H9 (cell line): ENCODE data around the gene CSNK2B. TPM values are rescaled to one million over a fixed set of nuclear protein-coding genes. Genes with fewer than 3 reads are reported as not detected.

Source experiments
- DNase-seq: peaks from one replicate; pipeline ENCODE4 v3.0.0-alpha.2; 2017
- H2AFZ ChIP-seq: one replicate; pipeline ENCODE4 v1.6.1; 2013; ENCODE audit warnings: mild to moderate bottlenecking, low read length, control low read depth, moderate library complexity
- H2AK5ac ChIP-seq: 2 replicates; pipeline ENCODE4 v1.6.1; 2013; ENCODE audit warnings: low read length, control low read depth, mixed read lengths; ENCODE audit not compliant: insufficient read length
- H2BK120ac ChIP-seq: one replicate; pipeline ENCODE4 v1.6.1; 2013; ENCODE audit warnings: low read depth, mild to moderate bottlenecking, low read length, control low read depth, inconsistent platforms; ENCODE audit not compliant: poor library complexity, severe bottlenecking
- H2BK12ac ChIP-seq: 2 replicates; pipeline ENCODE4 v1.6.1; 2013; ENCODE audit warnings: low read length, control low read depth, mixed read lengths, low read depth; ENCODE audit not compliant: insufficient read length
- H2BK15ac ChIP-seq: 2 replicates; pipeline ENCODE4 v1.6.1; 2013; ENCODE audit warnings: low read depth, low read length, control low read depth
- H2BK20ac ChIP-seq: one replicate; pipeline ENCODE4 v1.6.1; 2013; ENCODE audit warnings: low read depth, mild to moderate bottlenecking, low read length, control low read depth, inconsistent platforms; ENCODE audit not compliant: poor library complexity, severe bottlenecking
- H2BK5ac ChIP-seq: 2 replicates; pipeline ENCODE4 v1.6.1; 2013; ENCODE audit warnings: low read length, control low read depth, mixed read lengths; ENCODE audit not compliant: insufficient read length
- H3K14ac ChIP-seq: 2 replicates; pipeline ENCODE4 v1.6.1; 2013; ENCODE audit warnings: low read length, control low read depth; ENCODE audit not compliant: insufficient read depth
- H3K18ac ChIP-seq: 2 replicates; pipeline ENCODE4 v1.6.1; 2013; ENCODE audit warnings: low read depth, mild to moderate bottlenecking, mixed read lengths, low read length, control low read depth; ENCODE audit not compliant: insufficient read length
- H3K23ac ChIP-seq: 2 replicates; pipeline ENCODE4 v1.6.1; 2013; ENCODE audit warnings: low read length, control low read depth, mixed read lengths, low read depth; ENCODE audit not compliant: insufficient read length
- H3K23me2 ChIP-seq: 2 replicates; pipeline ENCODE4 v1.6.1; 2013; ENCODE audit warnings: low read depth, mild to moderate bottlenecking, mixed read lengths, low read length, control low read depth; ENCODE audit not compliant: insufficient read length, poor library complexity, severe bottlenecking
- H3K27ac ChIP-seq: 2 replicates; pipeline ENCODE4 v1.5.1; 2013; ENCODE audit warnings: low read length, control low read depth, mixed read lengths, low read depth; ENCODE audit not compliant: insufficient read length
- H3K27me3 ChIP-seq: 2 replicates; pipeline ENCODE4 v1.6.1; 2013; ENCODE audit warnings: low read length, control low read depth, inconsistent platforms; ENCODE audit not compliant: insufficient read depth
- H3K4ac ChIP-seq: 2 replicates; pipeline ENCODE4 v1.6.1; 2013; ENCODE audit warnings: low read depth, mild to moderate bottlenecking, control low read depth, inconsistent platforms, low read length, moderate library complexity
- H3K4me1 ChIP-seq: 2 replicates; pipeline ENCODE4 v1.6.1; 2013; ENCODE audit warnings: low read length, control low read depth, inconsistent platforms; ENCODE audit not compliant: insufficient read depth
- H3K4me2 ChIP-seq: 2 replicates; pipeline ENCODE4 v1.6.1; 2013; ENCODE audit warnings: low read length, control low read depth, mixed read lengths; ENCODE audit not compliant: insufficient read length, insufficient read depth
- H3K56ac ChIP-seq: 2 replicates; pipeline ENCODE4 v1.6.1; 2013; ENCODE audit warnings: low read depth, mild to moderate bottlenecking, mixed read lengths, low read length, control low read depth; ENCODE audit not compliant: insufficient read length
- H3K79me1 ChIP-seq: 2 replicates; pipeline ENCODE4 v1.6.1; 2013; ENCODE audit warnings: low read depth, mild to moderate bottlenecking, moderate library complexity, low read length, control low read depth, inconsistent platforms; ENCODE audit not compliant: insufficient read depth, poor library complexity, severe bottlenecking
- H3K79me2 ChIP-seq: 2 replicates; pipeline ENCODE4 v1.6.1; 2013; ENCODE audit warnings: low read length, control low read depth, inconsistent platforms; ENCODE audit not compliant: insufficient read depth
- H3K9ac ChIP-seq: 2 replicates; pipeline ENCODE4 v1.6.1; 2013; ENCODE audit warnings: low read length, control low read depth, mixed read lengths; ENCODE audit not compliant: insufficient read length; ENCODE audit errors: extremely low read depth
- H3K9me3 ChIP-seq: one replicate; pipeline ENCODE4 v1.6.1; 2013; ENCODE audit warnings: low read depth, low read length, inconsistent platforms; ENCODE audit not compliant: control insufficient read depth
- H3T11ph ChIP-seq: one replicate; pipeline ENCODE4 v1.6.1; 2013; ENCODE audit warnings: mild to moderate bottlenecking, low read length, control low read depth, inconsistent platforms
- H4K20me1 ChIP-seq: one replicate; pipeline ENCODE4 v1.6.1; 2013; ENCODE audit not compliant: control insufficient read depth, insufficient read length, insufficient read depth
- H4K5ac ChIP-seq: 2 replicates; pipeline ENCODE4 v1.6.1; 2013; ENCODE audit warnings: low read depth, mild to moderate bottlenecking, mixed read lengths, low read length, control low read depth; ENCODE audit not compliant: insufficient read length
- H4K8ac ChIP-seq: replicated peaks from 2 replicates; pipeline ENCODE4 v1.6.1; 2013; ENCODE audit warnings: low read length, control low read depth, mixed read lengths, low read depth; ENCODE audit not compliant: insufficient read length
- H4K91ac ChIP-seq: 2 replicates; pipeline ENCODE4 v1.6.1; 2013; ENCODE audit warnings: low read depth, mild to moderate bottlenecking, moderate library complexity, mixed read lengths, low read length, control low read depth; ENCODE audit not compliant: insufficient read length
- H3K27ac Mint-ChIP-seq, 3 experiments: 2 replicates in 2 of 3; 3 replicates in 1 of 3; pipeline ENCODE4 v1.8.0; 2020 to 2021; ENCODE audit warnings: mixed read lengths in 3 of 3, mild to moderate bottlenecking in 1 of 3, moderate library complexity in 1 of 3
- H3K27me3 Mint-ChIP-seq: 2 replicates; pipeline ENCODE4 v1.8.0; 2021; ENCODE audit warnings: low read depth, mild to moderate bottlenecking, moderate library complexity, mixed read lengths
- H3K36me3 Mint-ChIP-seq, 3 experiments: 2 replicates in 2 of 3; 3 replicates in 1 of 3; pipeline ENCODE4 v1.8.0; 2020 to 2021; ENCODE audit warnings: low read depth in 3 of 3, mixed read lengths in 3 of 3; ENCODE audit not compliant: insufficient read depth in 1 of 3
- H3K4me1 Mint-ChIP-seq, 2 experiments: 2 replicates each; pipeline ENCODE4 v1.8.0; 2020; ENCODE audit warnings: mixed read lengths in 2 of 2
- H3K4me3 Mint-ChIP-seq, 2 experiments: 2 replicates in 1 of 2; 3 replicates in 1 of 2; pipeline ENCODE4 v1.8.0; 2020 to 2021; ENCODE audit warnings: mild to moderate bottlenecking in 2 of 2, mixed read lengths in 2 of 2, moderate library complexity in 1 of 2
- H3K9me3 Mint-ChIP-seq, 2 experiments: 2 replicates in 1 of 2; 3 replicates in 1 of 2; pipeline ENCODE4 v1.8.0; 2020; ENCODE audit warnings: mild to moderate bottlenecking in 2 of 2, mixed read lengths in 2 of 2, moderate library complexity in 1 of 2
- CTCF ChIP-seq: fragments of 200-600 bp; sonication (generic); conservative IDR thresholded peaks from 3 replicates; pipeline ENCODE4 v1.8.0; 2021; ENCODE audit warnings: antibody characterized with exemption, mild to moderate bottlenecking
- WGBS: extraction: QIAGEN DNeasy Blood & Tissue Kit; methylation state at CpG from one replicate; pipeline ENCODE4 v1.1.7; 2013; ENCODE audit warnings: missing lambda C conversion rate, low lambda C conversion rate, mixed read lengths; ENCODE audit not compliant: insufficient read length; ENCODE audit errors: extremely low coverage; 5-methylcytosine and 5-hydroxymethylcytosine counted together
- total RNA-seq: library from RNA; stranded (reverse); gene quantifications from 2 replicates; pipeline ENCODE4 v1.2.1, GENCODE V29; 2021

Gene CSNK2B
- total RNA-seq, 1 experiment from 2014 or later = 187 TPM

DNA sequence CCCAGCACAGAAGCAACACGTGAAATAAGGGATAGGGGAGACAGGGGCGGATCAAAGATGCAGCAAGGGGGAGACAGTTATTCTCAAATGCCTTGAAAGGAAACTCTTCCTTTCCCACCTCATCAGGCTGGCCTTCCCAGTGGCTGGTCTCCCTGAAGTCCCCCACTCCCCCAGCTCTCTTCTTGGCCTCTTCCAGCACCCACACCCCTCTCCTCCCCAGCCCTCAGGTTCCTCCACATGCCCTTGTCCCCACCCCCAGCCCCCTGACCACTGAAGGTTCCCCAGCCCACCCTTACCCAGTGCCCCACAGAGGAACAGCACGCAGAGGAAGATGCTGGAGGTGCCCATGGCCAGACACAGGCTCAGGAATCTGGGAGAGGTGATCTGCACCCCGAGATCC is 47.6 kb downstream of the CSNK2B start:
- no peak overlapping the region for H3K27ac ChIP-seq
- no peak overlapping the region for H3K56ac ChIP-seq
- no peak overlapping the region for H4K91ac ChIP-seq
- Mint-ChIP-seq H3K4me1 (peaks cover 44 to 55% of the 10 kb centered on the region in 2 experiments), H3K9me3 (no peaks in the 10 kb centered on the region), H3K36me3 (no peaks in the 10 kb centered on the region), H3K27me3 (peaks cover 8% of the 10 kb centered on the region), H3K27ac (peak overlapping the region in 1 of 3 experiments; percentile 31; a peak in 1 of 7 replicates), H3K4me3 (no peak overlapping the region; a peak in 1 of 5 replicates)
- WGBS = no CpG with 5 or more reads among the region's 4 CpGs
- no peaks in the 10 kb centered on the region for H4K20me1 ChIP-seq
- no peak overlapping the region for H3K18ac ChIP-seq
- no peak overlapping the region for H2AK5ac ChIP-seq
- H2BK120ac ChIP-seq = no peak overlapping the region
- H3K79me1 ChIP-seq = no peaks in the 10 kb centered on the region
- no peak for DNase-seq
- H3K14ac ChIP-seq = 0 out of 2 replicates have a peak overlapping the region, but pooled peaks have one; percentile 64
- no peak overlapping the region for H2BK15ac ChIP-seq
- no peak overlapping the region for H2BK5ac ChIP-seq
- H3T11ph ChIP-seq = no peak overlapping the region
- no peak overlapping the region for H2AFZ ChIP-seq
- no peak overlapping the region for H3K23ac ChIP-seq
- peaks cover 5% of the 10 kb centered on the region; the same call in 1 of the 2 replicates for H3K4me1 ChIP-seq
- no peaks in the 10 kb centered on the region for H3K9me3 ChIP-seq
- H4K8ac ChIP-seq = no peak overlapping the region
- no peak overlapping the region for H4K5ac ChIP-seq
- H3K4ac ChIP-seq = no peak overlapping the region
- no peak for TF ChIP-seq CTCF
- H2BK12ac ChIP-seq = peak overlapping the region; percentile 15
- no peak overlapping the region for H3K9ac ChIP-seq
- no peaks in the 10 kb centered on the region for H3K79me2 ChIP-seq
- no peaks in the 10 kb centered on the region for H3K23me2 ChIP-seq
- no peak overlapping the region for H2BK20ac ChIP-seq
- H3K27me3 ChIP-seq = no peaks in the 10 kb centered on the region
- no peak overlapping the region for H3K4me2 ChIP-seq
